Subcutaneous adipose tissue (tissue), 4 donors: Measurements from ENCODE around the gene NIPA2. TPM values are rescaled to one million over a fixed set of nuclear protein-coding genes. Genes with fewer than 3 reads are reported as not detected.

ENCODE experiments used
- total RNA-seq, 4 donors: library from RNA; depleted of rRNA; stranded (reverse); fragments of >200 nt; gene quantifications; one replicate each; pipeline ENCODE4 v1.1.0, GENCODE V29; 2016
- TF ChIP-seq, protein P1 (sequence below): fragments of 450-650 bp; IDR thresholded peaks from one replicate; pipeline ENCODE4 v1.5.1; 2016; ENCODE audit warnings: low read depth, mild to moderate bottlenecking, control low read depth, antibody characterized with exemption, moderate library complexity

NIPA2 gene
- total RNA-seq, 4 donors from 2014 or later = 38.8 to 55.4 (median 40.5) TPM

DNA sequence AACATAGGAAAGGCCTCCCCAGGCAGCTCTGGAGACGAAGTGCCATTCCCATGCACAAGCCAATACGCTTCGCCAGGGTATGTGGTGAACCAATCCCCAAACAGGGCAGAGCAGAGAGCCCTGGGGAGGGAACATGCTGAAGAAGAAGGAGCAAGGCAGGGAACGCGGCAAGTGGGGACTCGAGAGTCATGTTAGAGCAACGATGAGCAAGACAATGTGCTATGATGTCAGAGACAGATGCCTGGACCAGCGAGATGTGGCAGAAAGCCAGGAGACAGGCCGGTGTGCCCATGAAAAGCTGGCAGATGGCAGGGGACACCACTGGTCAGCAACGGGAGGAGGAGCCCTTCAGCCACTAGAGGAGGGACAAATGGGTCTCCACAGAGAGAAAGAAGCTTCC is 39.6 kb downstream of the NIPA2 start:
- TF ChIP-seq, protein P1, sequence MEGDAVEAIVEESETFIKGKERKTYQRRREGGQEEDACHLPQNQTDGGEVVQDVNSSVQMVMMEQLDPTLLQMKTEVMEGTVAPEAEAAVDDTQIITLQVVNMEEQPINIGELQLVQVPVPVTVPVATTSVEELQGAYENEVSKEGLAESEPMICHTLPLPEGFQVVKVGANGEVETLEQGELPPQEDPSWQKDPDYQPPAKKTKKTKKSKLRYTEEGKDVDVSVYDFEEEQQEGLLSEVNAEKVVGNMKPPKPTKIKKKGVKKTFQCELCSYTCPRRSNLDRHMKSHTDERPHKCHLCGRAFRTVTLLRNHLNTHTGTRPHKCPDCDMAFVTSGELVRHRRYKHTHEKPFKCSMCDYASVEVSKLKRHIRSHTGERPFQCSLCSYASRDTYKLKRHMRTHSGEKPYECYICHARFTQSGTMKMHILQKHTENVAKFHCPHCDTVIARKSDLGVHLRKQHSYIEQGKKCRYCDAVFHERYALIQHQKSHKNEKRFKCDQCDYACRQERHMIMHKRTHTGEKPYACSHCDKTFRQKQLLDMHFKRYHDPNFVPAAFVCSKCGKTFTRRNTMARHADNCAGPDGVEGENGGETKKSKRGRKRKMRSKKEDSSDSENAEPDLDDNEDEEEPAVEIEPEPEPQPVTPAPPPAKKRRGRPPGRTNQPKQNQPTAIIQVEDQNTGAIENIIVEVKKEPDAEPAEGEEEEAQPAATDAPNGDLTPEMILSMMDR = no peak

DNA sequence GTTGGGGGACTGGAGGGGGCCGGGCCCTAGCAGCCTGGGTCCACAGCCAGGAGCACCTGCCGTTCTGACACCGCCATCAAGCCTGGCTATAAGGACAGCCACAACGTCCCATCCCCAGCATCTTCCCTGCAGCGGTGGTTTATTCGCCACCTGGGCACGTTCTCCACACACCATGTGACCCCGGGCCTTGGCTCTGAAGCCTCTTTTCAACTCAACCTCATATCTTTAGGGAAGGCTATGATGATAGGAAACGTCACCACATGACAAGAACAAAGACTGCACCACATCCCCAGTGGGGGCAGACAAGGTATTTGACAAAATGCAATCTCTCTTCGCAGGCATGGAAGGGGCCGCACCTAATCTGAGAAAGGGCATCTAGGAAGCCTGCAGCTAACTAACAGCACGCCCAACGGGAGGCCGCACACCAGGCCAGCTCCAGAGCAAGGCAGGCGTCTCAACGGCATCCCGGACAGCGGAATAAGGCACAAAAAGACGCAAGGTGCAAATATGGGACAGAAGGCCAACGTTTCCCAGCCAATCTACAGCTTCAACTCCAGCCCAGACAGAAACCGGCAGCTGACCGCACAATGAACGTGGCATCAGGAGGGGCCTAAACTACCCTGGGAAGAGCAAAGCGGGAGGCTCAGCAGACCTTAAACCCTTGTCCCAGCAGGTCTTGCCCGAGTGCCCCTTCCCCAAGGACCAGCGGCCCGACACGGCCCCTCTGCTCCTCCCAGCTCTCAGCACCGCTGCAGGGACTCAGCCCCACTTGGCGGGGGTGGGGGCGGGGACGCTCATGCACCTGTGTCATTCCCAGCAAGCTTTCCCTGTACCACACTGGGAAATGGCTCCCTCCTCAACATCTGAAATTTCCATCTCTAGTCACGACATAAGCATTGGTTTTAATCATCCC is 41.9 kb downstream of the NIPA2 start:
- TF ChIP-seq, protein P1 = no peak

DNA sequence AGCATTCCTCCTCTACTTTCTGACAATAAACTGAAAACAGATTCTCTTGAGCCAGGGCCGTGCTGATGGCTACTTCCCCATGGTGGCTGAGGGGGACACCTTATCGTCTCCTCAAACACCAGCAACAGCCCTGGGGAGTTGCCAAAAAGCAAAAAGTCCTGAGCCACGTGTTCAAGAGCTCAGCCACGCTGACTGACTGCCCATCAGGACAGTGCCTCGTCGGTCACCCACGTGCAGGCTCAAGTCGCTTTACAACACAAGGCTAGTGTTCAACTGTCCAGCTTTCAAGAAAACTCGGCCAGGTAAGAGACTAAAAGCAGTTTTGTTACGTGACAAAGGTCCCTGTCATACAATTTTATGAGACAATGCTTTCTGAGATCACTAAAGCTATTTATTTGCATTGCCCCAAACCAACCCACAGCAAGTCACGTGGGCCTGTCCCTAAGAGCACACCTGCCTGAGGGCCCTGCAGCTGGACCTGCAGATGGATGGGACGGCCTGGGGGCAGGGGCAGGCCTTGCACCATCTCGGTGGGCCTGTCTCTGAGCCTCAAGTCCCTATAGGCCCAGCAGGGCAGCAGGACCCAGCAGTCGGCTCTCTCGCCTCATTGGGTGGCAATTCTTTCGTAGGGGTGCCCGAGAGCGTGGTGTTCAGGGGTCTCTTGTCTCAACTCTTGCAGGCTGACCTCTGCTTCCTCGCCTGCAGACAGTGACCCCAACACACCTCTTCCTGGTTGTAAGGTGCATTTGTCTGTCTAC is 42.7 kb downstream of the NIPA2 start:
- TF ChIP-seq, protein P1 = no peak

DNA sequence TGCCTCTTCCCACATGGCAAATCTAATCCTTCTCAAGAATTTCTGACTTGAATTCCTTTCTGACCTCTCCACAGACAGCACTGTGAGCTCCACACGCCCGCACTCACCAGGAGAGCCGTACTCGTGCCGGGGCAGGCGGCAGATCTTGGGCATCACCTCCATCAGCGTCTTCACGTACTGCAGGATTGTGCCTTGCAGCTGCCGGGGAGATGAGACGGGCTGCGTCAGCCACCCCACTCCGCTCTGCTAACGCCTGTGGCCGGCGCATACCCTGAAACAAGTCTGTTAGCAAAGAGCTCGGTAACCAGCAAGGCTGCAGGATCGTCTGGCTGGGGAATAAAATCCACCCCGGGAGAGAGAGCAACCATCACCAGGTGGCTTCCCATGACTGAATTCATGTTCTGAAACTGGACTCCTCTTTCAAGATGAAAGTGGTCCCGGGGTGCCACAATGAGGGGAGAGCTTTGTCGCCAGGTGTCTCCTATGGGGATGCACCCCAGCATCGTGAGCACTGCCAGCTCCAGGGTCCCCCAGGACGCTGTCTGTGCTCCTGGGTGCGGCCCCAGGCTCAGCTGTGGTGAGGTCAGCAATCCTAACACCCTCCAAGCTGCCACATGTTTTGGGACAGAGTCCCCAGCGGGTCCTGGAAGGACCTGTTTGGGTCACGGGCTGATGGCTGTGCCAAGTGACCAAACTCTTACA is 43.4 kb downstream of the NIPA2 start:
- TF ChIP-seq, protein P1 = no peak

DNA sequence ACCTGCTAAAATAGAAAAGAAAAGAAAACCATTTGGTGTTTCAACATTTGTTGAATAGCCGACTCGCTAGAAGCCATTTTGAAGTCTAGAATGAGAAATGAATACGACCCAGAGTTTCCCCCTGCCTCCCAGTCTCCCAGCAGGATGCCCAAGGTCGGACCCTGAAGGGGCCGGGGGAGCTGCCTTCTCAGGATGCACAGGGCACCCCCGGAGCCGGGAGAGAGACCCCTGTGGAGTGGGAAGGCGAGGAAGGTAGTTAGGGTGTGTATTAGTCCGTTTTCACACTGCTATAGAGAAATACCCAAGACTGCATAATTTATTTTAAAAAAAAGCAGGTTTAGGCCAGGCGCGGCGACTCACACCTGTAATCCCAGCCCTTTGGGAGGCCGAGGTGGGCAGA is 44.7 kb downstream of the NIPA2 start:
- TF ChIP-seq, protein P1 = no peak

DNA sequence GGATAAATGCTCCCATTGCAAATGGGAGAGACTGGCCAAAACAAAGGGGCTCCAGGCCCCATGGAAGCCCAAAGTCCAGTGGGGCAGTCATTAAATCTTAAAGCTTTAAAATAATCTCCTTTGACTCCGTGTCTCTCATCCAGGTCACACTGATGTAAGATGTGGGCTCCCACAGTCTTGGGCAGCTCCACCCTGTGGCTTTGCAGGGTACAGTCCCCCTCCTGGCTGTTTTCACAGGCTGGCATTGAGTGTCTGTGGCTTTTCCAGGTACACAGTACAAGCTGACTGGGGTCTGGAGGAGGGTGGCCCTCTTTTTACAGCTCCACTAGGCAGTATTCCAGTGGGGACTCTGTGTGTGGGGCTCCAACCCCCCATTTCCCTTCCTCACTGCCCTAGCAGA is 45.9 kb downstream of the NIPA2 start:
- TF ChIP-seq, protein P1 = no peak

DNA sequence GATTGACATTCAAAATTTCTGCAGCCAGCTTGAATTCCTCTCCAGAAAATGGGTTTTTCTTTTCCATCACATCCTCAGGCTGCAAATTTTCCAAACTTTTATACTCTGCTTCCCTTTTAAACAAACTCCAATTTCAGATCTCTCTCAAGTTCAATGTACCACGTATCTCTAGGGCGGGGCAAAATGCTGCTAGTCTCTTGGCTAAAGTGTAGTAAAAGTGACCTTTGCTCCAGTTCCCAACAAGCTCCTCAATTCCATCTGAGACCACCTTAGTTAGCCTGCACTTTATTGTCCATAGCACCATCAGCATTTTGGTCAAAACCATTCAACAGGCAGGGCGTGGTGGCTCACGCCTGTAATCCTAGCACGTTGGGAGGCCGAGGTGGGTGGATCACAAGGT is 46.7 kb downstream of the NIPA2 start:
- TF ChIP-seq, protein P1 = no peak
